HEK293 (cell line): Measurements from ENCODE around the gene NECAP2.

Source experiments
- CTCF ChIP-seq: fragments of 450-650 bp; formaldehyde crosslinking; IDR thresholded peaks from 2 replicates; pipeline ENCODE4 v1.5.1; 2016; ENCODE audit warnings: missing biosample characterization, missing genetic modification characterization
- KLF1 ChIP-seq: fragments of 450-650 bp; formaldehyde crosslinking; IDR thresholded peaks from 2 replicates; pipeline ENCODE4 v1.5.1; 2016; ENCODE audit warnings: missing biosample characterization, missing genetic modification characterization
- MZF1 ChIP-seq: fragments of 450-650 bp; formaldehyde crosslinking; IDR thresholded peaks from 2 replicates; pipeline ENCODE4 v1.5.1; 2017; ENCODE audit warnings: missing biosample characterization, missing genetic modification characterization, borderline replicate concordance
- SP2 ChIP-seq: fragments of 450-650 bp; formaldehyde crosslinking; IDR thresholded peaks from 2 replicates; pipeline ENCODE4 v1.5.1; 2016; ENCODE audit warnings: missing biosample characterization, missing genetic modification characterization
- TCF7L2 ChIP-seq: IDR thresholded peaks from 2 replicates; pipeline ENCODE4 v1.6.1; 2011; ENCODE audit warnings: low read depth, mild to moderate bottlenecking, inconsistent platforms, low read length, moderate library complexity, borderline replicate concordance
- ZBTB11 ChIP-seq: fragments of 450-650 bp; formaldehyde crosslinking; conservative IDR thresholded peaks from 2 replicates; pipeline ENCODE4 v1.5.1; 2016; ENCODE audit warnings: low read depth, missing biosample characterization, missing genetic modification characterization
- ZNF362 ChIP-seq: fragments of 450-650 bp; formaldehyde crosslinking; IDR thresholded peaks from 2 replicates; pipeline ENCODE4 v1.5.1; 2016; ENCODE audit warnings: missing biosample characterization, missing genetic modification characterization
- ZNF398 ChIP-seq: fragments of 450-650 bp; formaldehyde crosslinking; IDR thresholded peaks from 2 replicates; pipeline ENCODE4 v1.5.1; 2017; ENCODE audit warnings: missing biosample characterization, missing genetic modification characterization
- ZNF416 ChIP-seq: fragments of 450-650 bp; formaldehyde crosslinking; IDR thresholded peaks from 2 replicates; pipeline ENCODE4 v1.5.1; 2016; ENCODE audit warnings: missing biosample characterization, missing genetic modification characterization
- ZNF426 ChIP-seq: fragments of 450-650 bp; formaldehyde crosslinking; IDR thresholded peaks from 2 replicates; pipeline ENCODE4 v1.5.1; 2017; ENCODE audit warnings: missing biosample characterization, missing genetic modification characterization, mild to moderate bottlenecking, inconsistent platforms, moderate library complexity
- ZNF624 ChIP-seq: fragments of 450-650 bp; formaldehyde crosslinking; IDR thresholded peaks from 2 replicates; pipeline ENCODE4 v1.5.1; 2017; ENCODE audit warnings: missing biosample characterization, missing genetic modification characterization
- ZNF664 ChIP-seq: fragments of 450-650 bp; formaldehyde crosslinking; IDR thresholded peaks from 2 replicates; pipeline ENCODE4 v1.5.1; 2016; ENCODE audit warnings: missing biosample characterization, missing genetic modification characterization

- TF ChIP-seq CTCF (tag by site-specific recombination) (no peak), ZNF426 (tag by site-specific recombination) (no peak), SP2 (tag by site-specific recombination) (no peak), ZNF398 (tag by site-specific recombination) (no peak), ZNF624 (tag by site-specific recombination) (no peak), ZNF416 (tag by site-specific recombination) (no peak), TCF7L2 (no peak), ZBTB11 (no peak), MZF1 (no peak), KLF1 (tag by site-specific recombination) (no peak), ZNF362 (tag by site-specific recombination) (no peak), ZNF664 (tag by site-specific recombination) (no peak)
Observed at GRCh38 chr1:16447641-16448040, 7.1 kb downstream of the NECAP2 start.
